Tibial nerve (tissue), 4 donors: Measurements from ENCODE around the gene TPRN.

Experiments
- EP300 ChIP-seq, 2 donors: sonication (generic); formaldehyde crosslinking; IDR thresholded peaks; one replicate each; pipeline ENCODE4 v1.6.1; 2017; ENCODE audit warnings: antibody characterized with exemption in 2 of 2, mild to moderate bottlenecking in 1 of 2
- TF ChIP-seq, protein P1 (sequence below), 5 experiments: fragments of 200-600 bp in 3 of 5; fragments of 450-650 bp in 2 of 5; sonication (generic) in 3 of 5; IDR thresholded peaks; one replicate each; pipeline ENCODE4 v1.5.1; 2016 to 2019; ENCODE audit warnings: antibody characterized with exemption in 5 of 5, mild to moderate bottlenecking in 3 of 5, moderate library complexity in 2 of 5

DNA sequence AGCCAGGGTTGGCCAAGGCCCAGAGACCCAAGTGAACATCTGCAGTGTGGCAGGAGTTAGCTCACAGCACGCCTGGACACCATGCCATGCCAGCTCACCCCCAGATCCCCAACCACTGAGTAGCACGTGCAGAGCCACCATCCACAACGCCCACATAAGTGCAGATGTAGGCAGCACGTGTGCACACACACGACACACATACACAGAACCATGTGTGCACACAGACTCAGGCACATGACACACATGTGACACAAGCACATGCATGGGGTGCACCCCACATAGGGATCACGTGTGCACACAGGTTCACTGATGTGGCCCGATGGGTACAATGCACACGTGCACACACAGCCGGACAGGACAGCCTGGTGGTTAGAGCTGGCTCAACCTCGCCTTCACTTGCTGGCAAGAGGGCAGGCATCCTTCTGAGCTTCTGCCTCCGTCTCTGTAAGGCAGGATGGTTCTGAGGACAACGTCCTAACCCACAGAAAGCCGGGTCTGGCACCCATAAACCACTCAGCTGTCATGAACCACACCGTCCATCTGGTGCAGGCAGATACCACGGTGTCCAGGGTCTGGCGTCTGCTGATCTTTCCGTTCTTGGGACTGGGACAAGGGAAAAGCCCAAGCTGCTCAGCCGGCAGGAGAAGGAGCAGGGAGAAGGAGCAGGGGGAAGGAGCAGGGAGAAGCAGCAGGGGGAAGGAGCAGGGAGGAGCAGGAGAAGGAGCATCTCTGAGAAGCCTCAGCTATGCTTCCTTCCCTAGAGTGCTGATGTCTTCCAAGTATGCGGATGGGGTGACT, 42.7 kb downstream of the TPRN start:
- TF ChIP-seq, protein P1, sequence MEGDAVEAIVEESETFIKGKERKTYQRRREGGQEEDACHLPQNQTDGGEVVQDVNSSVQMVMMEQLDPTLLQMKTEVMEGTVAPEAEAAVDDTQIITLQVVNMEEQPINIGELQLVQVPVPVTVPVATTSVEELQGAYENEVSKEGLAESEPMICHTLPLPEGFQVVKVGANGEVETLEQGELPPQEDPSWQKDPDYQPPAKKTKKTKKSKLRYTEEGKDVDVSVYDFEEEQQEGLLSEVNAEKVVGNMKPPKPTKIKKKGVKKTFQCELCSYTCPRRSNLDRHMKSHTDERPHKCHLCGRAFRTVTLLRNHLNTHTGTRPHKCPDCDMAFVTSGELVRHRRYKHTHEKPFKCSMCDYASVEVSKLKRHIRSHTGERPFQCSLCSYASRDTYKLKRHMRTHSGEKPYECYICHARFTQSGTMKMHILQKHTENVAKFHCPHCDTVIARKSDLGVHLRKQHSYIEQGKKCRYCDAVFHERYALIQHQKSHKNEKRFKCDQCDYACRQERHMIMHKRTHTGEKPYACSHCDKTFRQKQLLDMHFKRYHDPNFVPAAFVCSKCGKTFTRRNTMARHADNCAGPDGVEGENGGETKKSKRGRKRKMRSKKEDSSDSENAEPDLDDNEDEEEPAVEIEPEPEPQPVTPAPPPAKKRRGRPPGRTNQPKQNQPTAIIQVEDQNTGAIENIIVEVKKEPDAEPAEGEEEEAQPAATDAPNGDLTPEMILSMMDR (IDR thresholded peaks at IDR 0.05) = no peak
- TF ChIP-seq EP300 (IDR thresholded peaks at IDR 0.05) = no peak
